HG03064 (cell line): ENCODE results near the gene OR2G6.
"Not testable (repeated sequence)": the region's sequence is repeated elsewhere in the genome, so short reads cannot be mapped to it uniquely, and the experiment has no call there.

Experiments
- ATAC-seq: cut with Tn5 transposase; IDR thresholded peaks from one replicate; pipeline ENCODE4 v1.9.1; 2021; ENCODE audit warnings: low read depth; ENCODE audit not compliant: unreplicated experiment

Gene OR2G6

GRCh38 chr1:248507773-248508172 lies at the start of gene OR2G6:
OR2G6 (plus strand) TSS chr1:248508073; CDS start chr1:248521647, 13,574 bp downstream.
- ATAC-seq, result not testable (repeated sequence)

- ATAC-seq, result not testable (repeated sequence)
Measured at GRCh38 chr1:248459117-248459516, 48.8 kb upstream of the OR2G6 start.

GRCh38 chr1:248471154-248471553 lies 36.7 kb upstream of the OR2G6 start:
- ATAC-seq, result no peak

- not testable (repeated sequence) for ATAC-seq
Measured at GRCh38 chr1:248472111-248472510, 35.8 kb upstream of the OR2G6 start.

- not testable (repeated sequence) for ATAC-seq
Measured at GRCh38 chr1:248473051-248473450, 34.8 kb upstream of the OR2G6 start, which contains the start of gene OR2T3. OR2T3 (plus strand) TSS chr1:248473351; CDS start chr1:248473351, 0 bp downstream.

GRCh38 chr1:248475660-248476059 lies 32.2 kb upstream of the OR2G6 start:
- peak; percentile 76 for ATAC-seq

- ATAC-seq, result peak; percentile 91
Measured at GRCh38 chr1:248481686-248482579, 25.9 kb upstream of the OR2G6 start.

GRCh38 chr1:248488289-248488688 lies 19.6 kb upstream of the OR2G6 start, which contains the start of gene OR2T5:
OR2T5 (plus strand) TSS chr1:248488589; CDS start chr1:248488589, 0 bp downstream.
- not testable (repeated sequence) for ATAC-seq

- not testable (repeated sequence) for ATAC-seq
Measured at GRCh38 chr1:248496661-248497060, 11.2 kb upstream of the OR2G6 start.

- ATAC-seq, result not testable (repeated sequence)
Measured at GRCh38 chr1:248500305-248501035, 7.4 kb upstream of the OR2G6 start.

- not testable (repeated sequence) for ATAC-seq
Measured at GRCh38 chr1:248510217-248510616, 2.3 kb downstream of the OR2G6 start.

GRCh38 chr1:248521856-248522255 lies 14.0 kb downstream of the OR2G6 start:
- no peak for ATAC-seq

GRCh38 chr1:248537449-248537848 lies 29.6 kb downstream of the OR2G6 start:
- not testable (repeated sequence) for ATAC-seq

GRCh38 chr1:248547383-248547782 lies 39.5 kb downstream of the OR2G6 start:
- ATAC-seq, result not testable (repeated sequence)

GRCh38 chr1:248551027-248551426 lies 43.2 kb downstream of the OR2G6 start:
- not testable (repeated sequence) for ATAC-seq

GRCh38 chr1:248562672-248563071 lies 54.8 kb downstream of the OR2G6 start, which contains the start of gene OR2T29:
OR2T29 (minus strand) TSS chr1:248562772; CDS start chr1:248559491, 3,281 bp downstream.
- not testable (repeated sequence) for ATAC-seq

- peak; percentile 88 for ATAC-seq
Measured at GRCh38 chr1:248565530-248566373, 57.9 kb downstream of the OR2G6 start.

GRCh38 chr1:248569049-248569448 lies 61.2 kb downstream of the OR2G6 start:
- not testable (repeated sequence) for ATAC-seq

- ATAC-seq, result not testable (repeated sequence)
Measured at GRCh38 chr1:248570811-248571210, 62.9 kb downstream of the OR2G6 start.

GRCh38 chr1:248572049-248572448 lies 64.2 kb downstream of the OR2G6 start:
- peak; percentile 92 for ATAC-seq
